K562 (cell line): ENCODE measurements around the gene ANK3. TPM values are rescaled to one million over a fixed set of nuclear protein-coding genes. Genes with fewer than 3 reads are reported as not detected.

ENCODE experiments used
- CTCFL ChIP-seq: IDR thresholded peaks from 2 replicates; pipeline ENCODE4 v1.6.1; 2011; ENCODE audit warnings: borderline replicate concordance, low read depth, mild to moderate bottlenecking, moderate library complexity, low read length; ENCODE audit not compliant: insufficient read depth, poor library complexity, severe bottlenecking
- GABPB2 ChIP-seq: fragments of 250-450 bp; sonication (Bioruptor Pico); conservative IDR thresholded peaks from 2 replicates; pipeline ENCODE4 v1.5.1; 2021; ENCODE audit warnings: mild to moderate bottlenecking
- MEF2D ChIP-seq: conservative IDR thresholded peaks from 2 replicates; pipeline ENCODE4 v1.6.1; 2016; ENCODE audit warnings: low read depth, missing genetic modification characterization, missing compliant biosample characterization
- PRPF4 ChIP-seq: fragments of 200-400 bp; formaldehyde crosslinking; IDR thresholded peaks from one replicate; pipeline ENCODE4 v1.6.1; 2017; ENCODE audit warnings: low read length, low read depth, mild to moderate bottlenecking; ENCODE audit not compliant: insufficient read depth, poor library complexity, severe bottlenecking
- RFX1 ChIP-seq: fragments of 450-650 bp; IDR thresholded peaks from 2 replicates; pipeline ENCODE4 v1.6.1; 2016; ENCODE audit warnings: mild to moderate bottlenecking, moderate library complexity
- SIN3B ChIP-seq: fragments of 450-650 bp; IDR thresholded peaks from 2 replicates; pipeline ENCODE4 v1.6.1; 2017; ENCODE audit warnings: low read depth, mild to moderate bottlenecking, moderate library complexity
- polyA plus RNA-seq, 8 experiments: library from polyadenylated mRNA; depleted of rRNA in 4 of 8; stranded (reverse) in 5 of 8; unstranded in 3 of 8; fragments of >200 nt; fragmentation: Nextera tagmentation in 2 of 8; fragmentation: Illumina TruSeq in 1 of 8; extraction: Ambion mirVana in 2 of 8; extraction: Trizol in 1 of 8; gene quantifications; 2 replicates each; pipeline versions ENCODE4 v1.2.1 to v1.2.3, GENCODE V29; 2011 to 2014; ENCODE audit warnings: inconsistent platforms in 1 of 8, missing spikeins in 1 of 8
- total RNA-seq, 7 experiments: library from RNA; depleted of rRNA in 6 of 7; stranded (reverse); fragments of >200 nt in 6 of 7; fragmentation: Illumina TruSeq in 2 of 7; extraction: Trizol in 2 of 7; gene quantifications; 2 replicates each; pipeline versions ENCODE4 v1.2.1 to v1.2.3, GENCODE V29; 2011 to 2021; ENCODE audit warnings: low replicate concordance in 1 of 7

Gene ANK3
- total and polyA plus RNA-seq, 9 of the 15 experiments (the other 6 are each of a cell fraction or from before 2014, with no cell fraction given) = 10.0 to 32.3 (median 17.9) TPM

- TF ChIP-seq CTCFL (peak; percentile 39), SIN3B (no peak), GABPB2 (no peak), RFX1 (no peak), MEF2D (tag) (no peak), PRPF4 (no peak)
Measured at GRCh38 chr10:60098677-60099601, 290.7 kb downstream of the ANK3 start (continued).
